A673 (cell line): ENCODE measurements around the gene SLC31A2. TPM values are rescaled to one million over a fixed set of nuclear protein-coding genes. Genes with fewer than 3 reads are reported as not detected.
"Not testable (repeated sequence)": the region's sequence is repeated elsewhere in the genome, so short reads cannot be mapped to it uniquely, and the experiment has no call there.

Experiments used
- BruUV-seq: library from RNA; stranded (reverse); fragments of 400-500 nt; replicated peaks from 2 replicates; lab custom pipeline; 2021; lab: Mats Ljungman, UMichigan
- CTCF ChIA-PET: fragments of 300-600 bp; sonication (Branson Sonifier 250); formaldehyde crosslinking; loops from one replicate; lab custom pipeline; 2022; ENCODE audit warnings: antibody characterized with exemption; lab: Charles Lee
- POLR2A ChIA-PET: fragments of 300-600 bp; sonication (Branson Sonifier 250); formaldehyde crosslinking; loops from one replicate; lab custom pipeline; 2022; ENCODE audit warnings: antibody characterized with exemption; ENCODE audit not compliant: low non-redundant PET; lab: Charles Lee
- DNase-seq: peaks from one replicate; pipeline ENCODE4 v3.0.0-alpha.2; 2015; ENCODE audit warnings: low spot score
- H3K27ac ChIP-seq: fragments of 200-600 bp; sonication (generic); 2 replicates; pipeline ENCODE4 v1.5.1; 2016; ENCODE audit warnings: mixed run types, low read depth, mild to moderate bottlenecking, mixed read lengths, antibody characterized with exemption, low read length; ENCODE audit not compliant: poor library complexity, severe bottlenecking
- H3K27me3 ChIP-seq: fragments of 200-600 bp; sonication (generic); replicated peaks from 2 replicates; pipeline ENCODE4 v1.6.1; 2017; ENCODE audit warnings: mixed run types, low read depth, mild to moderate bottlenecking, mixed read lengths, antibody characterized with exemption, low read length; ENCODE audit not compliant: insufficient read depth, poor library complexity
- H3K36me3 ChIP-seq: fragments of 200-600 bp; sonication (generic); 2 replicates; pipeline ENCODE4 v1.6.1; 2016; ENCODE audit warnings: mixed run types, mild to moderate bottlenecking, mixed read lengths, antibody characterized with exemption, low read length; ENCODE audit not compliant: insufficient read depth, poor library complexity, severe bottlenecking
- H3K4me1 ChIP-seq: fragments of 200-600 bp; sonication (generic); 2 replicates; pipeline ENCODE4 v1.6.1; 2017; ENCODE audit warnings: mixed run types, mild to moderate bottlenecking, mixed read lengths, antibody characterized with exemption, low read length; ENCODE audit not compliant: insufficient read depth, poor library complexity, severe bottlenecking
- H3K4me3 ChIP-seq: fragments of 200-600 bp; sonication (generic); 2 replicates; pipeline ENCODE4 v1.5.1; 2016; ENCODE audit warnings: low read depth, mixed run types, mild to moderate bottlenecking, mixed read lengths, low read length; ENCODE audit not compliant: poor library complexity, severe bottlenecking
- H3K9me3 ChIP-seq: fragments of 200-600 bp; sonication (generic); 2 replicates; pipeline ENCODE4 v1.6.1; 2016; ENCODE audit warnings: mixed run types, low read depth, mild to moderate bottlenecking, mixed read lengths, antibody characterized with exemption, low read length; ENCODE audit not compliant: poor library complexity, severe bottlenecking
- EZH2 ChIP-seq: fragments of 200-600 bp; sonication (generic); IDR thresholded peaks from 2 replicates; pipeline ENCODE4 v1.6.1; 2017; ENCODE audit warnings: borderline replicate concordance, low read depth, mild to moderate bottlenecking, mixed read lengths, antibody characterized with exemption, low read length; ENCODE audit not compliant: poor library complexity, severe bottlenecking
- intact Hi-C: fragments of 100-400 bp; cut with micrococcal nuclease; formaldehyde crosslinking; loops from one replicate; pipeline ENCODE4 v1.10.0; 2022; ENCODE audit not compliant: unreplicated experiment
- total RNA-seq: library from RNA; stranded (reverse); gene quantifications from 2 replicates; pipeline ENCODE4 v1.2.3, GENCODE V29; 2021
- TF ChIP-seq, protein P1 (sequence below): fragments of 300-800, 200-600 bp; sonication (generic); conservative IDR thresholded peaks from 2 replicates; pipeline ENCODE4 v1.5.1; 2017; ENCODE audit warnings: low read depth, mild to moderate bottlenecking, antibody characterized with exemption, low read length, moderate library complexity, mixed read lengths

SLC31A2 gene
- total RNA-seq, 1 experiment from 2014 or later, result 2.8 TPM

DNA sequence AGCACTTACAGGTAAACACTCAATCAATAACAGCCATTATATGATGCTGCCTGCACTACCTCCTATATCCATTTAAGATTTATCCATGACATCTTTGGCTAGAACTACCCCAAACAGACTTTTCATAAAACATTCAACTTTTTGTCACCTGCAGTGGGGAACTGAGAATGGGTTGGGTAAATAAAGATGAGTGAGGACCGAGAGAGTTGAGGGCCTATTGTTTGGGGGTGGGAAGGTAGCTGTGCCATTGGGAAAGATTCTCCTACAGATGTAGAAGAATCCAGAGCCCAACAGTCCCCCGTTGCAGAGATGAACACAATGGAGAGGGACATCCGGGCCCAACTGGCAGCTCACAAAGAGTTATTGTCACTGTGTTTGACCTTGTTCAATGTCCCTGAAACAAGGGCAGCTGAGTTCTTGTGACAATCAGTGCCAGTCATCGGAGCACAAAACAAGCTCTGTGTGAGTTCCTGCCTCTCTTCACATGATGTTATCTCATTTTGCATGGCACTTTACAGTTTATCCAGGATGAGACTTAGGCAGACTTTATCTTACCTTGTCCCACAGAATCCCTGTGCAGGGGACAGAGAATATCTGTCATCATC lies 11.5 kb upstream of the SLC31A2 start:
- peaks cover 9% of the 10 kb centered on the region for H3K27me3 ChIP-seq
- DNase-seq, result no peak
- no peaks in the 10 kb centered on the region for H3K9me3 ChIP-seq
- H3K4me3 ChIP-seq, result no peak overlapping the region
- BruUV-seq, result no TSS peak
- no peak for TF ChIP-seq EZH2
- TF ChIP-seq, protein P1, sequence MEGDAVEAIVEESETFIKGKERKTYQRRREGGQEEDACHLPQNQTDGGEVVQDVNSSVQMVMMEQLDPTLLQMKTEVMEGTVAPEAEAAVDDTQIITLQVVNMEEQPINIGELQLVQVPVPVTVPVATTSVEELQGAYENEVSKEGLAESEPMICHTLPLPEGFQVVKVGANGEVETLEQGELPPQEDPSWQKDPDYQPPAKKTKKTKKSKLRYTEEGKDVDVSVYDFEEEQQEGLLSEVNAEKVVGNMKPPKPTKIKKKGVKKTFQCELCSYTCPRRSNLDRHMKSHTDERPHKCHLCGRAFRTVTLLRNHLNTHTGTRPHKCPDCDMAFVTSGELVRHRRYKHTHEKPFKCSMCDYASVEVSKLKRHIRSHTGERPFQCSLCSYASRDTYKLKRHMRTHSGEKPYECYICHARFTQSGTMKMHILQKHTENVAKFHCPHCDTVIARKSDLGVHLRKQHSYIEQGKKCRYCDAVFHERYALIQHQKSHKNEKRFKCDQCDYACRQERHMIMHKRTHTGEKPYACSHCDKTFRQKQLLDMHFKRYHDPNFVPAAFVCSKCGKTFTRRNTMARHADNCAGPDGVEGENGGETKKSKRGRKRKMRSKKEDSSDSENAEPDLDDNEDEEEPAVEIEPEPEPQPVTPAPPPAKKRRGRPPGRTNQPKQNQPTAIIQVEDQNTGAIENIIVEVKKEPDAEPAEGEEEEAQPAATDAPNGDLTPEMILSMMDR, result no peak
- CTCF ChIA-PET, result no interaction called here
- POLR2A ChIA-PET, result no interaction called here
- intact Hi-C loops, result no loop called here
- H3K4me1 ChIP-seq, result no peaks in the 10 kb centered on the region
- no peak overlapping the region for H3K27ac ChIP-seq
- no peaks in the 10 kb centered on the region for H3K36me3 ChIP-seq

DNA sequence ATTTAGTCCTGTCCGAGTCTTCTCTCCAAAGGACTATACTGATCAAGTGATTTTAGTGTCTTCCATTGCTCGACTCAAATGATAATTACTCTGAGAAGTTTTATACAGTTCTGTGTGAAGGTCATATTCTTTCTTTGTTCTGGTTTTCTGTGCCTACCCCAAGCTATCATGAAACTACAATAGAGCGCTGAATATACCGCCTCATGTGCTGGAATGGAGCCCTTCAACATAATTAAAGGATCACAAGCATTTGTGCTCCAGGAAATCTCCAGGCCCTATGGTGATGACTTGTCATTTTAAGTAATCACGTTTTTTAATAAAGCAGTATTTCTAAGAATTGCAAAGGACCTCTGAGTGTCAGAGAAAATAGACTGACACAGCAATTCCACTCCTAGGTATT lies 10.9 kb upstream of the SLC31A2 start:
- CTCF ChIA-PET, result no interaction called here
- intact Hi-C loops, result no loop called here

DNA sequence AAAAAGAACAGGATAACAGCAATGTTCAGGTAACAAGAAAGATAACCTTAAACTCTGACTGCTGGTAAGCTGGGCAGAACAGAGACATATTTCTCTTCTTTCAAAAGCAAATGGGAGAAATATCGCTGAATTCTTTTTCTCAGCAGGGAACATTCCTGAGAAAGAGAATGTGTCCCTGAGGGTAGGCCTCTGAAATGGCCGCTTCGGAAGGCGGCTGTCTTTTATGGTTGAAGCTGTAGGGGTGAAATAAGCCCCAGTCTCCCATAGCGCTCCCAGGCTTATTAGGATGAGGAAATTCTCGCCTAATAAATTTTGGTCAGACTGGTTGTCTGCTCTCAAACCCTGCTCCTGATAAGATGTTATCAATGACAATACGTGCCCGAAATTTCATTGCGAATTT lies 9.9 kb upstream of the SLC31A2 start:
- H3K4me3 ChIP-seq, intact Hi-C loops, H3K36me3 ChIP-seq, CTCF ChIA-PET, BruUV-seq, H3K4me1 ChIP-seq, DNase-seq, H3K27ac ChIP-seq, POLR2A ChIA-PET, H3K9me3 ChIP-seq: not testable (repeated sequence)
- H3K27me3 ChIP-seq, result peaks cover 21% of the 10 kb centered on the region

More for the DNA sequence above, 10.9 kb upstream of the SLC31A2 start:
- POLR2A ChIA-PET, result no interaction called here
- Histone ChIP-seq H3K36me3 (no peaks in the 10 kb centered on the region), H3K27me3 (peaks cover 12% of the 10 kb centered on the region), H3K4me1 (no peaks in the 10 kb centered on the region), H3K9me3 (no peaks in the 10 kb centered on the region), H3K27ac (no peak overlapping the region), H3K4me3 (no peak overlapping the region)
- no peak for DNase-seq
- TF ChIP-seq, protein P1, result no peak
- no peak for TF ChIP-seq EZH2
- BruUV-seq, result no TSS peak

DNA sequence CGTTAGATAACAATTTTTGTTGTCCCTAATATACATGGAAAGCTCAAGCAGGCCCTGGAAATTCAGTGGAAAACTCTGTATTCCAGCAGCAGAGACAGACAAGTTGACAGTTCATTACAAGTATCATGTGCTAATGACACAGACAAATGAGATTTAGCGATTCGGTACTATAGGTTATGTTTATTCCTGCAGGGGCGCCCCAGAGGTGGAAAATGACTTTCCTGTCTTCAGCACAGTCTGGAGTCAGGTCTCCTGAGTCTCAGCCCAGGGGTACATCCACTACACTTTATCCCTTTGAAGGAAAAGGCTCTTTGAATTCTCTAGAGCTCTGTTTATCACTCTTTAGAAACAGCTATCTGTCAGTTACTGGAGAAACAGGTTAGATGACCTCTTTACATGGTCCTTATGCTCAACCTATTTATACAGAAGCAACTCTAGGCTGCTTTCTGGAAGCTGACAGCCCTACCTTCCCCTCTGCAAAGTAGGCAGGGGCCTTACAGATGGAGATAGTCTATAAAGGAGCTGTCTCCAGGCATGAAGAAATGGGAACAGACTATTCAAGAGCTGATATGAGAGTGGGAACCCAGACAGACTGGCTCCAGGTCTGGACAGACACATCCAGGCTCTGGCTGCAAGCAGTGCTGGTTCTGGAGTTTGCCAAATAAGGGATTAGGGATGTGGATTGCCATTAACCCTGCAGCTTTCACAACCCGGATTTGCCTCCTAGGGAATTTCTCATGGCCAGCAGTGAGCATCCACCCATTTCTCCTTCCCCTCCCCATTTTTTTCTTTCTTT lies 7.2 kb upstream of the SLC31A2 start:
- DNase-seq, result no peak
- Histone ChIP-seq H3K4me1 (no peaks in the 10 kb centered on the region), H3K9me3 (no peaks in the 10 kb centered on the region), H3K27me3 (peaks cover 28% of the 10 kb centered on the region), H3K4me3 (no peak overlapping the region), H3K36me3 (no peaks in the 10 kb centered on the region), H3K27ac (no peak overlapping the region)
- no peak for TF ChIP-seq EZH2
- TF ChIP-seq, protein P1, result no peak
- no TSS peak for BruUV-seq
- intact Hi-C loops, result no loop called here
- POLR2A ChIA-PET, result no interaction called here
- CTCF ChIA-PET, result no interaction called here
